Activated T-cell treated with anti-CD3 and anti-CD28 coated beads, Interleukin-2, amount 50 U/mL, for 48 hours (primary cell): ENCODE measurements around the gene SGIP1.
"Not testable (repeated sequence)": the region's sequence is repeated elsewhere in the genome, so short reads cannot be mapped to it uniquely, and the experiment has no call there.

Source experiments
- DNase-seq, 2 experiments: peaks; one replicate each; pipeline ENCODE4 v3.0.0-alpha.2; 2020

Gene SGIP1

DNA sequence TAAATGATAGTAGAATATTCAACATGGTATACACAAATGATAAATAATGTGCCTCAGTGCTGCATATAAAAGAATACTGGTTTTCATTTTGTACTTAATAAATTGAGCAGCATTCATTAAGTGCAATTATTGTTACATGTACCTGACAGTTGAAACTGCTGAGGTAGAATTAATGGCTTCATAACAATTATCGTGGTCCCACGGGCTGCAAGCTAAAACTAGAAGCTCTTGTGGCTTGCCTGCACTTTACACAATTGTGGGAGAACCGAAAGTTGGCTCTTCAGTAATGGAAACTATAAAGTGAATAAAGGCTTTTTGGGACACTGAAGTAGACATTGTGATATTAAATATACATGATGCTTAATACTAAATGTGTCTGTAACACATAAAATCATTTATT is 243.9 kb downstream of the SGIP1 start:
- DNase-seq, result no peak

DNA sequence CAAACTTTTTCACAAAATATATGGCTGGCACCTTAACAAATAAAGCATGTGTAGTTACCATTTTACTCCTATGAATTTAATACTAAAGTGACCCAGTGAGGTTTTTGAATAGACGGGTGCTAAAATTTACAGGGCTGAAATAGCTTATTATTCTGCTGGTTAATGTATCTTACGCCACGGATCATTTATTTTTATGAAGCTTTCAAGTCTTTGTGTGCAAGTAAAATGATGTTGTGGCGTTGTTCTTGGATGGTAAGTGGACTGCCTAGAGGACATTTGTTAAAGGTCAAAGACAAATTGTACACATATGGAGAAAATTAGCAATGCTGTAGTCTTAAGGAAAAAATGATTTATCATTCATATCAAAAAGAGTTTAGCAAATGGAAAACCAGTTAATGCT is 244.3 kb downstream of the SGIP1 start:
- no peak for DNase-seq

DNA sequence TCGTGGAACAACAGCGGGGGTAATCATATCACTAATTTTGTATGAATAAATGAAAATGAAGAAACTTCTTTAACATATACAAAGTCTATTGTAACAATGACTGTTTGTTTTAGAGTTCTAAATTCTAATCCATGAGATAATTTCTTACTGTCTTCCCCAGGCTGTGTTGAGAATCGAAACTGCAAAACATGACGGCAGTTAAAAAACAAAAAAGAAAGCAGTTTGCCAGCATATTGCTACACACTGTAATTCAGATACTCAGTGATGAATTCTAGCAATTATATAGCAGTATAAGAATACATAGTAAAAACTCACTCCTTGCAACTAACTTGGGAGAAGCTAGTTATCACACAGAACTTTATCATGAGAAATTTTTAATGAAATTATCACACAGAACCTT is 245.0 kb downstream of the SGIP1 start:
- no peak for DNase-seq

DNA sequence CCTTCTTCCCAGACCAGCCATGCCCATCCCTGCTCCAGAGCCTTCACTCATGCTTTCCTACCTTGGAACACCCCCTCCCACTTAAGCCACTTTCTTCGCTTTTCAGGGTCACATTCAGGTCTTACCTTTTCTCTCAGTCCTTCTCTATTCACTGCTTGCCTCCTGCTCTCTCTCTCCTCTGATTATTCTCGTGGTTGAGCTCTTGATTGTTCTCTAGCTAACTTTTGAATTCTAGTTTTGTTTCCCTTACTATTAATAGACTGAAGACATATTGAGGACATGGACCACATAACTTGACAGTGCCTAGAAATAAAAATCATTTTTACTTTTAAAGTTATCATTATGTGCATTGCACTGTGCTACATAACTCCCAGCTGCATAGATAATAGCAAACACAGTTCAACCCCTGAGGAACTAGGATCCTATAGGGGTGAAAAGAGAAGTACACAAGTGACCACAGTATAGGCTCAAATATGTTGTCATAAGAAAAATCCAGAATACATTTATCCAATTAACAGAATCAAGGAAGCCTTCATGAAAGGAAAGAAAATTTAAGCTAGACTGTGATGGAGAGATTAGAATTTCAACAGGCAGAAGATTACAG is 245.6 kb downstream of the SGIP1 start:
- DNase-seq, result no peak

DNA sequence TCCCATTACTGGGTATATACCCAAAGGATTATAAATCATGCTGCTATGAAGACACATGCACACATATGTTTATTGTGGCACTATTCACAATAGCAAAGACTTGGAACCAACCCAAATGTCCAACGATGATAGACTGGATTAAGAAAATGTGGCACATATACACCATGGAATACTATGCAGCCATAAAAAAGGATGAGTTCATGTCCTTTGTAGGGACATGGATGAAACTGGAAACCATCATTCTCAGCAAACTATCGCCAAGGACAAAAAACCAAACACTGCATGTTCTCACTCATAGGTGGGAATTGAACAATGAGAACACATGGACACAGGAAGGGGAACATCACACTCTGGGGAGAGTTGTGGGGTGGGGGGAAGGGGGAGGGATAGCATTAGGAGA is 251.8 kb downstream of the SGIP1 start:
- not testable (repeated sequence) for DNase-seq

DNA sequence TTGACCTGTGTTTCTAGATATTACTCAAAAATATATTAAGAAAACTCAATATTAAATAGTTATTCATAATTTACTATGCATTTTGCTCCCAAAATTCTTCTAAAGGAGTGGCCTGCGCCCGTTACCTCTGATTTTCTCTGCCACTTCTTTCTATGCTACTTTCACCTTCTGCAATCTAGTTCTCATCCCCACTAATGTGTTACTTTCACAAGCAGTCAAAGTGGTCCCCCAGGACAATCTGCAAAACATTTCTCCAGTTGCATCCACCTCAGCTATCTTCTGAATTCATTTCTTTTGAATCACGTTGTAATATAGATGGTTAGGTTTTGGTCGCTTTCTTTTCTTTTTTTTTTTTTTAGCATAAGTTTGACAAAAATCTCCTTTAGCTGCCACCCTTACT is 253.7 kb downstream of the SGIP1 start:
- no peak for DNase-seq

DNA sequence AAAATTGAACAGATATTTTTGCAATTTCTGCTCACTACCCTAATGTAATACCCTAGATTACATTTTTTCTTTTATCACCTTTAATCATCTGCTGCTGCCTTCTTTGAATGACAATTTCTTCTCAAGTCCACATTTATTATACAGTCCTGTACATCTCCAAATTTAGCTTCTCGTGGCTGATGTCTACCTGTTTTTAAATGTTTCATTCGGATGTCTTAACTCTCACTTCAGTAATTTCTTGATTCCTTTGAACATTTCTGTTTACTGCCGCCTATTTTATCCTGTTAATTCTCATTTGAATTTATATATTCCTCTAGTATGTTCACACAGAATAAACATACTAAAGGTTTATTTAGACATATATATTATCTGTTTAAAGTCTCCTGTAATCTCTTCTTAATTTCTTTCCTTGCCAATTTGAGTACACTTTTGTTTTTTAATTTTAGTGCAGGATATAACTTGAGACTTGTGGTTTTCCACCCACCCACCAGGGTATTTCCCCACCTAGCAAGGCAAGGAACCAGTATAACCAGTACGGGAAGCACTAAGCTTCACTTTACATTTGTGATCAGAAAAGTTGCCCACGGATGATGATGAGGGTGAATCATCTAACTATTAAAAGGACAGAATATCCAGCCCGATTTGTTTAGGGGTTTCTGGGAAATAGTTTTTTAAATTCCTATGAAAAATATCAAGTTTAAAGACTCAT is 254.4 kb downstream of the SGIP1 start:
- DNase-seq, result peak; percentile 51 to 59

DNA sequence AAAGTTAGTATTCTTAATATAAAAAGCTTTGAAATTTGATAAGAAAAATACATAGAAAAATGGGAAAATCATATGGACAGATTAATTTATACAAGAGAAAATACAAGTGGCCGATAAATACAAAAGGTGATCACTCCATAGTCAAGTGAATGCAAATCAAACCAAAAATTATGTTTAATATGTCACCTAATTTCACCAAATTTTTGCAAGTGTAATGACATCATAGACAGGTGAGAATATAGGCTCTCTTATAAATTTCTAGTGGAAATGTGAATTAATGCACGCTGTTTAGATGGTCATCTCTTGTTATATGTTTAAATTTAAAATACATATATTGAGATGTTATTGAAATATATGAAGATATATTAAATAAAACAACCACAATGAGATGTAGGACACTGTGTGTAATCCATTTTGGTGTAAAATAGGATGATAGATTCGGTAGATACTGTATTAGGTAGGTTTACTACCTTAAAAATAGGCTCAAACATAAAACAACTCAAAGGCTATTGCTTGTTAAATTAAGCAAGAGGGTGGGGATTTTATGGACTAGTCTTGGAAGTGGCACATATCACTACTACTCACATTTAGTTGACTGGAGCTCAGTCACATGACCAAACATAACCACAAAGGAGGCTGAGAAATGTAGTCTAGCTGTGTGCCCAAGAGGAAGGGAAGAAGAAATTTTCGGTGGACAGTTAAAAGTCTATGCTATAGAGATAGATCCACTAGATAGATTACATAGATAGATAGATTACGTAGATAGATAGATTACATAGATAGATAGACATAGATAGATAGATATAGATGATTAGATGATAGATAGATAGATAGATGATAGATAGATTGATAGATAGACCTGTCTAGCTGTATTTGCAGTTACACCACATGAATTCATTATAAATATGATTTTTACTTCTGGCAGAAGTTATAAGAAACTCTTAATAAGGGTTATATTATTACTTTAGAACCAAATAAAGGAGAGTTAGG is 258.0 kb downstream of the SGIP1 start:
- no peak for DNase-seq

DNA sequence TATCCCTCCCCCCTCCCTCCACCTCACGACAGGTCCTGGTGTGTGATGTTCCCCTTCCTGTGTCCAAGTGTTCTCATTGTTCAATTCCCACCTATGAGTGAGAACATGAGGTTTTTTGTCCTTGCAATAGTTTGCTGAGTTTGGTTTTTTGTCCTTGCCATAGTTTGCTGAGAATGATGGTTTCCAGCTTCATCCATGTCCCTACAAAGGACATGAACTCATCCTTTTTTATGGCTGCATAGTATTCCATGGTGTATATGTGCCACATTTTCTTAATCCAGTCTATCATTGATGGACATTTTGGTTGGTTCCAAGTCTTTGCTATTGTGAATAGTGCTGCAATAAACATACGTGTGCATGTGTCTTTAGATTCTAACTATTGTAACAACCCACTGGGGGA is 261.9 kb downstream of the SGIP1 start:
- not testable (repeated sequence) for DNase-seq
